ENCODE data around the gene NBPF15. TPM values are rescaled to one million over a fixed set of nuclear protein-coding genes. Genes with fewer than 3 reads are reported as not detected.
"Not testable (repeated sequence)": the region's sequence is repeated elsewhere in the genome, so short reads cannot be mapped to it uniquely, and the experiment has no call there.

The NBPF15 gene
- polyA plus RNA-seq, 1 donor from 2014 or later, result 92.6 TPM

DNA sequence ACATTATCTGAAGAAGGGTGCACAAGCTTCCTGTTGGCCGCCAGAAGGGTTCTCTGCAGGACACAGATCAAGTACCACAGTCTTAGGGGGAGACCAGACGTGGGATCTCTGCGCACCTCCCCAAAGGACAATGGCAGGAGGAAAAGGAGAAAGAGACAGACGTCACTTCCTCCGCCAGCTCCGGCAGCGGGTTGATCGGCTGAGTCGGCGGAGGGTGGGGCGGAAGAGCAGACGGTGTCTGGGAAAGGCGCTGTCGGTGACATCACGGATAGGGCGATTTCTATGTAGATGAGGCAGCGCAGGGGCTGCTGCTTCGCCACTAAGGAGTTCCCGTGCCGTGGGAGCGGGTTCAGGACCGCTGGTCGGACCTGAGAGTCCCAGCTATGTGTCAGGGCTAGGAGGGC is 49.4 kb downstream of the NBPF15 start:
- not testable (repeated sequence) for H3K9me3 ChIP-seq (ENCODE audit: low read length); H3K4me2 ChIP-seq (ENCODE audit: low read length); H3K36me3 ChIP-seq (ENCODE audit: insufficient read depth, low read length); H2AFZ ChIP-seq (ENCODE audit: low read depth, low read length); H3K79me2 ChIP-seq (replicated peaks; ENCODE audit: insufficient read depth, low read length); H4K20me1 ChIP-seq (ENCODE audit: insufficient read depth); H3K27me3 ChIP-seq (ENCODE audit: insufficient read depth, low read depth, low read length); H3F3A ChIP-seq (ENCODE audit: insufficient read depth, low read length, poor library complexity, severe bottlenecking); H3K9me2 ChIP-seq (ENCODE audit: insufficient read depth, low read length); H3K9ac ChIP-seq (ENCODE audit: low read length)
- TF ChIP-seq POLR2AphosphoS5 (IDR thresholded peaks at IDR 0.05), result peak; percentile 39
- Histone ChIP-seq H3K27ac (ENCODE audit: low read length) (peak overlapping the region; percentile 52), H3K4me3 (ENCODE audit: low read length) (peak overlapping the region; percentile 60)

DNA sequence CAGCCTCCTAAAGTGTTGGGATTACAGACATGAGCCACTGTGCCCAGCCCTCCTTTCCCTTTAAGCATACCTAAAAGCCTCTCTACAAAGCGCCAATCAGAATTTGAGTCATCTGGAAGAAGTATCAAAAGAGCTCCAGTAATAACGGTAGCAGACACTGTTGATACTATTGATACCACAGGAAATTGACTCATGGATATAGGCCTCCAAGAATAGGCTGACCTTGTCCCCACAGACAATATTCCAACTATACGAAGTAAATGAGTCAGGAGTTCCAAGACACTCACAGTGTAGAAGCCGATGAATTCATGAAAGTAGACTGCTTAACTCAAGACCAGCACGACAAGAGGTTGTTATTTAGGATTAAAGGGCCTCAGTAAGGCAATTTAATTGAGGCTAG is 58.7 kb downstream of the NBPF15 start:
- H3K36me3 ChIP-seq (ENCODE audit: insufficient read depth, low read length); H3K27ac ChIP-seq (ENCODE audit: low read length); H3K9ac ChIP-seq (ENCODE audit: low read length); H2AFZ ChIP-seq (ENCODE audit: low read depth, low read length); H3K79me2 ChIP-seq (replicated peaks; ENCODE audit: insufficient read depth, low read length); H3K9me2 ChIP-seq (ENCODE audit: insufficient read depth, low read length); H3K27me3 ChIP-seq (ENCODE audit: insufficient read depth, low read depth, low read length); H4K20me1 ChIP-seq (ENCODE audit: insufficient read depth); H3K4me3 ChIP-seq (ENCODE audit: low read length); H3K4me2 ChIP-seq (ENCODE audit: low read length); H3K9me3 ChIP-seq (ENCODE audit: low read length); H3F3A ChIP-seq (ENCODE audit: insufficient read depth, low read length, poor library complexity, severe bottlenecking): not testable (repeated sequence)

DNA sequence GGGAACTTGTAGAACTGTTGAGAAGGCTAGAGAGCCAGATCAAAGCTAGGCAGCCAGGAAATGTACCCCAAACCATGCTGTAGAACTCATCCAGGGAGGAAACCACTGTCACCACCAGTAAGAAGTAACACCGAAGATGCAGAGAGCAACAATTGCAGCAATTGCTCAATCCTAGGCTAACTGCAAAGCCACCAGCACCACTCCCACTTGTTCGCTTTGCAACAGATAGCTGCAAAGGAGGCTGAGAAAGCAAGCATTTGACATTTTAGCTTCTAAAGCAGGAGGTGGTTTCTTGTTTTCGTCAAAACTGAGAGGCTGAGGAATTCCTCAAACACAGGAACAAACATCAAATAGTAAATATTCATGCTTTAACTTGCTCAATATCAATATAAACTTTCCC is 89.8 kb downstream of the NBPF15 start:
- not testable (repeated sequence) for H3K36me3 ChIP-seq (ENCODE audit: insufficient read depth, low read length); H3F3A ChIP-seq (ENCODE audit: insufficient read depth, low read length, poor library complexity, severe bottlenecking); H3K9me3 ChIP-seq (ENCODE audit: low read length); H3K27me3 ChIP-seq (ENCODE audit: insufficient read depth, low read depth, low read length); H3K4me2 ChIP-seq (ENCODE audit: low read length); H3K4me3 ChIP-seq (ENCODE audit: low read length); H2AFZ ChIP-seq (ENCODE audit: low read depth, low read length); H3K9ac ChIP-seq (ENCODE audit: low read length); H3K27ac ChIP-seq (ENCODE audit: low read length); H3K79me2 ChIP-seq (replicated peaks; ENCODE audit: insufficient read depth, low read length); H4K20me1 ChIP-seq (ENCODE audit: insufficient read depth); H3K9me2 ChIP-seq (ENCODE audit: insufficient read depth, low read length)

Small RNA genes lying within 50 kb of the gene (small RNA-seq; reads per million reads assigned to genes)
- gene AC246785.4 (0 reads per million in 3 experiments), gene RNVU1-15 (127 to 1,363 (median 255) reads per million in 3 experiments)

Other genes starting within 250 kb of the NBPF15 start
- not detected in 2 replicates for gene PPIAL4E, start 88.0 kb downstream of the NBPF15 start, polyA plus RNA-seq
- gene PPIAL4F, start 131.2 kb upstream of the NBPF15 start, polyA plus RNA-seq, result not detected in 2 replicates